Activated CD8-positive, alpha-beta T cell treated with anti-CD3 and anti-CD28 coated beads for 36 hours (primary cell): ENCODE measurements around the gene FOSL1. TPM values are rescaled to one million over a fixed set of nuclear protein-coding genes. Genes with fewer than 3 reads are reported as not detected.

Experiments used
- ATAC-seq: fragments of 200-7000 bp; cut with Tn5 transposase; one replicate; pipeline ENCODE4 v1.10.0; 2021; ENCODE audit warnings: mild to moderate bottlenecking, moderate library complexity
- CTCF ChIA-PET: fragments of 350-600 bp; sonication (Branson Sonifier 250); formaldehyde crosslinking; loops from one replicate; lab custom pipeline; 2021; ENCODE audit warnings: antibody characterized with exemption; lab: Charles Lee
- POLR2A ChIA-PET: fragments of 350-600 bp; sonication (Branson Sonifier 250); formaldehyde crosslinking; loops from one replicate; lab custom pipeline; 2021; ENCODE audit warnings: antibody characterized with exemption; lab: Charles Lee
- DNase-seq: peaks from one replicate; pipeline ENCODE4 v3.0.0-alpha.2; 2020
- H3K27ac Mint-ChIP-seq: one replicate; pipeline ENCODE4 v1.8.0; 2021; ENCODE audit warnings: mild to moderate bottlenecking, mixed read lengths
- H3K27me3 Mint-ChIP-seq: one replicate; pipeline ENCODE4 v1.8.0; 2021; ENCODE audit warnings: mixed read lengths
- H3K36me3 Mint-ChIP-seq: one replicate; pipeline ENCODE4 v1.8.0; 2021; ENCODE audit warnings: low read depth, mixed read lengths
- H3K4me1 Mint-ChIP-seq: one replicate; pipeline ENCODE4 v1.8.0; 2021; ENCODE audit warnings: low read depth, mixed read lengths
- H3K4me3 Mint-ChIP-seq: one replicate; pipeline ENCODE4 v1.8.0; 2021; ENCODE audit warnings: mild to moderate bottlenecking, moderate library complexity, mixed read lengths
- H3K9me3 Mint-ChIP-seq: one replicate; pipeline ENCODE4 v1.8.0; 2021; ENCODE audit warnings: mixed read lengths
- CTCF ChIP-seq: fragments of 200-600 bp; IDR thresholded peaks from one replicate; pipeline ENCODE4 v1.8.0; 2022; ENCODE audit warnings: antibody characterized with exemption, mild to moderate bottlenecking
- intact Hi-C: fragments of 100-400 bp; cut with micrococcal nuclease; formaldehyde crosslinking; loops from one replicate; pipeline ENCODE4 v1.10.0; 2022
- total RNA-seq, 2 experiments: library from RNA; stranded (reverse); gene quantifications; one replicate each; pipeline ENCODE4 v1.2.3, GENCODE V29; 2021

Gene FOSL1
- total RNA-seq, 2 experiments from 2014 or later: 9.9 to 10.2 TPM

- no peaks in the 10 kb centered on the region for H3K9me3 Mint-ChIP-seq
- ChIA-PET CTCF (interaction anchor here (1.2 to 2.0 kb wide), 4 partner anchors 13 to 116 kb away, joined by 3 to 5 read pairs (median 4); no protein-coding TSS in a partner anchor), POLR2A (interaction anchor here (0.8 to 1.9 kb wide), 4 partner anchors 11 to 126 kb away, joined by 3 to 5 read pairs (median 4); partner anchors contain the start of gene AP5B1)
- DNase-seq (no peak), ATAC-seq (no peak)
- no peak for TF ChIP-seq CTCF
- H3K27ac Mint-ChIP-seq: no peak overlapping the region
- H3K36me3 Mint-ChIP-seq: no peaks in the 10 kb centered on the region
- H3K27me3 Mint-ChIP-seq: peaks cover 9% of the 10 kb centered on the region
- H3K4me3 Mint-ChIP-seq: no peak overlapping the region
- intact Hi-C loops: no loop called here
- peaks cover 11% of the 10 kb centered on the region for H3K4me1 Mint-ChIP-seq
Observed at GRCh38 chr11:65906602-65907001, 6.4 kb upstream of the FOSL1 start.

- CTCF ChIA-PET: interaction anchor here (4.2 kb wide), 1 partner anchor 15 kb away, joined by 71 read pairs; the partner anchor contains the start of genes CCDC85B and FIBP
- peaks cover 11% of the 10 kb centered on the region for H3K4me1 Mint-ChIP-seq
- peaks cover 3% of the 10 kb centered on the region for H3K36me3 Mint-ChIP-seq
- H3K27ac Mint-ChIP-seq: no peak overlapping the region
- H3K27me3 Mint-ChIP-seq: peaks cover 5% of the 10 kb centered on the region
- no peak for ATAC-seq
- no peak for TF ChIP-seq CTCF
- DNase-seq: no peak
- intact Hi-C loops: no loop called here
- no peaks in the 10 kb centered on the region for H3K9me3 Mint-ChIP-seq
- no peak overlapping the region for H3K4me3 Mint-ChIP-seq
- POLR2A ChIA-PET: interaction anchor here (28.1 kb wide), 1 partner anchor 44 kb away, joined by 560 read pairs; the partner anchor contains the start of genes CFL1, EFEMP2 and MUS81
Observed at GRCh38 chr11:65903715-65904114, 3.5 kb upstream of the FOSL1 start.

- intact Hi-C loops: no loop called here
- ATAC-seq (no peak), DNase-seq (no peak)
- ChIA-PET CTCF (interaction anchor here (4.2 kb wide), 1 partner anchor 15 kb away, joined by 71 read pairs; the partner anchor contains the start of genes CCDC85B and FIBP), POLR2A (interaction anchor here (1.5 to 28.1 kb wide), 4 partner anchors 13 to 80 kb away, joined by 3 to 560 read pairs (median 8); partner anchors contain the start of genes CFL1, EFEMP2 and MUS81)
- H3K36me3 Mint-ChIP-seq: peaks cover 4% of the 10 kb centered on the region
- peaks cover 11% of the 10 kb centered on the region for H3K4me1 Mint-ChIP-seq
- H3K27me3 Mint-ChIP-seq: peaks cover 5% of the 10 kb centered on the region
- no peak overlapping the region for H3K27ac Mint-ChIP-seq
- no peaks in the 10 kb centered on the region for H3K9me3 Mint-ChIP-seq
- H3K4me3 Mint-ChIP-seq: no peak overlapping the region
- TF ChIP-seq CTCF: no peak
Observed at GRCh38 chr11:65903068-65903481, 2.9 kb upstream of the FOSL1 start.

- H3K27me3 Mint-ChIP-seq: peaks cover 5% of the 10 kb centered on the region
- H3K4me3 Mint-ChIP-seq: peak overlapping the region; percentile 61
- DNase-seq (no peak), ATAC-seq (no peak)
- H3K36me3 Mint-ChIP-seq: peaks cover 18% of the 10 kb centered on the region
- no peaks in the 10 kb centered on the region for H3K9me3 Mint-ChIP-seq
- peak overlapping the region; percentile 61 for H3K27ac Mint-ChIP-seq
- POLR2A ChIA-PET: interaction anchor here (0.8 to 28.1 kb wide), 12 partner anchors 8 to 93 kb away, joined by 3 to 560 read pairs (median 6); partner anchors contain the start of genes C11orf68, CCDC85B, CFL1 and EFEMP2
- intact Hi-C loops: no loop called here
- TF ChIP-seq CTCF: no peak
- CTCF ChIA-PET: interaction anchor here (0.9 to 4.2 kb wide), 8 partner anchors 9 to 121 kb away, joined by 3 to 71 read pairs (median 4); partner anchors contain the start of genes C11orf68, CCDC85B and FIBP
- H3K4me1 Mint-ChIP-seq: peaks cover 27% of the 10 kb centered on the region
Observed at GRCh38 chr11:65900899-65901180, 652 bp upstream of the FOSL1 start.
